Measurements from ENCODE around the gene WDR86.

WDR86 gene

GRCh38 chr7:151348970-151349369 lies 60.9 kb downstream of the WDR86 start (continued):
- TF ChIP-seq SNAI2 (CRISPR knock-in tag; IDR thresholded peaks at IDR 0.05) (no peak), ZC3H10 (CRISPR knock-in tag; IDR thresholded peaks at IDR 0.05) (no peak), CSRNP3 (CRISPR knock-in tag; IDR thresholded peaks at IDR 0.05) (no peak), ZNF565 (CRISPR knock-in tag; conservative IDR thresholded peaks at IDR 0.05; ENCODE audit: low read depth) (no peak), ZFP30 (CRISPR knock-in tag; IDR thresholded peaks at IDR 0.05) (no peak), GLIS3 (CRISPR knock-in tag; IDR thresholded peaks at IDR 0.05) (no peak), CSDC2 (CRISPR knock-in tag; IDR thresholded peaks at IDR 0.05) (no peak), OSR1 (CRISPR knock-in tag; IDR thresholded peaks at IDR 0.05) (no peak), PPARA (CRISPR knock-in tag; IDR thresholded peaks at IDR 0.05; ENCODE audit: borderline replicate concordance) (no peak), RARB (CRISPR knock-in tag; IDR thresholded peaks at IDR 0.05) (no peak), ZNF70 (CRISPR knock-in tag; IDR thresholded peaks at IDR 0.05) (no peak), ZFP3 (CRISPR knock-in tag; IDR thresholded peaks at IDR 0.05) (no peak), ARNTL (CRISPR knock-in tag; IDR thresholded peaks at IDR 0.05; ENCODE audit: borderline replicate concordance, low read depth) (no peak)

- ATAC-seq = no peak
- TF ChIP-seq TOX (CRISPR knock-in tag; IDR thresholded peaks at IDR 0.05; ENCODE audit: borderline replicate concordance) = no peak
- no peak for TF ChIP-seq PATZ1 (CRISPR knock-in tag; IDR thresholded peaks at IDR 0.05; ENCODE audit: borderline replicate concordance)
- TF ChIP-seq ZFP3 (CRISPR knock-in tag; IDR thresholded peaks at IDR 0.05) = no peak
- TF ChIP-seq GLIS3 (CRISPR knock-in tag; IDR thresholded peaks at IDR 0.05) = no peak
- TF ChIP-seq ESRRG (CRISPR knock-in tag; IDR thresholded peaks at IDR 0.05) = no peak
- TF ChIP-seq BACH2 (CRISPR knock-in tag; IDR thresholded peaks at IDR 0.05; ENCODE audit: borderline replicate concordance) = no peak
- TF ChIP-seq POU6F1 (CRISPR knock-in tag; IDR thresholded peaks at IDR 0.05; ENCODE audit: borderline replicate concordance, low read depth) = no peak
- TF ChIP-seq ZFP30 (CRISPR knock-in tag; IDR thresholded peaks at IDR 0.05) = no peak
- TF ChIP-seq TSHZ2 (CRISPR knock-in tag; IDR thresholded peaks at IDR 0.05) = no peak
- TF ChIP-seq SNAI2 (CRISPR knock-in tag; IDR thresholded peaks at IDR 0.05) = no peak
- no peak for TF ChIP-seq ZC3H10 (CRISPR knock-in tag; IDR thresholded peaks at IDR 0.05)
- no peak for TF ChIP-seq ZNF70 (CRISPR knock-in tag; IDR thresholded peaks at IDR 0.05)
- TF ChIP-seq CSDC2 (CRISPR knock-in tag; IDR thresholded peaks at IDR 0.05) = no peak
- TF ChIP-seq OSR1 (CRISPR knock-in tag; IDR thresholded peaks at IDR 0.05) = no peak
- TF ChIP-seq RARB (CRISPR knock-in tag; IDR thresholded peaks at IDR 0.05) = no peak
- no peak for TF ChIP-seq PPARA (CRISPR knock-in tag; IDR thresholded peaks at IDR 0.05; ENCODE audit: borderline replicate concordance)
Measured at GRCh38 chr7:151347200-151347599, 62.6 kb downstream of the WDR86 start.

- TF ChIP-seq ISL1 (CRISPR knock-in tag; IDR thresholded peaks at IDR 0.05) (peak; percentile 97), ZFP30 (CRISPR knock-in tag; IDR thresholded peaks at IDR 0.05) (no peak), TSHZ2 (CRISPR knock-in tag; IDR thresholded peaks at IDR 0.05) (no peak), PATZ1 (CRISPR knock-in tag; IDR thresholded peaks at IDR 0.05; ENCODE audit: borderline replicate concordance) (peak; percentile 86; the same call in 1 of the 2 replicates)
- ATAC-seq = peak; percentile 13
Measured at GRCh38 chr7:151346470-151346769, 63.4 kb downstream of the WDR86 start.

Data from SK-N-SH treated with all-trans-retinoic acid at 6 μM for 48 hours (cell line).